Uterus (tissue), 2 donors: ENCODE results near the gene LPCAT1.

Source experiments
- POLR2A ChIP-seq, 2 donors: fragments of 450-650 bp; IDR thresholded peaks; one replicate each; pipeline ENCODE4 v1.6.1; 2016; ENCODE audit warnings: antibody characterized with exemption in 2 of 2, mild to moderate bottlenecking in 1 of 2, moderate library complexity in 1 of 2
- TF ChIP-seq, protein P1 (sequence below), 4 experiments: fragments of 200-600 bp in 2 of 4; fragments of 450-650 bp in 2 of 4; sonication (generic) in 2 of 4; IDR thresholded peaks; one replicate each; pipeline ENCODE4 v1.5.1; 2016 to 2019; ENCODE audit warnings: antibody characterized with exemption in 4 of 4, mild to moderate bottlenecking in 2 of 4, moderate library complexity in 1 of 4

DNA sequence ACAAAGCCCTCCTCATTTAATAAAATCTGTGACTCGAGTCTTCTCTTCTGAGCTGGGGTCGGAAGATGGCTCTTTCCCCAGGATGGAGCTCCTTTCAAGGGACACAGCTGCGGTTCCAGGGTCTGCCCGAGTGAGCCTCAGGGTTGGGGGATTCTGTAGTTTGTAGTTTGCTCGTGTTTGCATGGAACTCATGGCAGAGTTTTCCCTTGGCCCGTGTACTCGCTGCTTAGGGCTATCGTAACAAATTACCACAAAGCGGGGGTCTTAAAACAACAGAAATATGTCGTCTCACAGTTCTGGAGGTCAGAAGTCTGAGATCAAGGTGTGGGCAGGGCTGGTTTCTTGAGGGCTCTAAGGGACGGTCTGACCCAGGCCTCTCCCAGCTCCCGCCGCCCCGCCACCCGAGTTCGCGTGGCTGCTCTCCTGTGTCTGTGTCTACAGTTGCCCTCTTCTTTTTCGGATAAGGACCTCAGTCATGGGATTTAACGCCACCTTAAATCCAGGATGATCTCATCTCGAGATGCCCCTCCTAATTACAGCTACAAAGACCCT is 13.9 kb upstream of the LPCAT1 start:
- TF ChIP-seq POLR2A (IDR thresholded peaks at IDR 0.05) = no peak
- TF ChIP-seq, protein P1, sequence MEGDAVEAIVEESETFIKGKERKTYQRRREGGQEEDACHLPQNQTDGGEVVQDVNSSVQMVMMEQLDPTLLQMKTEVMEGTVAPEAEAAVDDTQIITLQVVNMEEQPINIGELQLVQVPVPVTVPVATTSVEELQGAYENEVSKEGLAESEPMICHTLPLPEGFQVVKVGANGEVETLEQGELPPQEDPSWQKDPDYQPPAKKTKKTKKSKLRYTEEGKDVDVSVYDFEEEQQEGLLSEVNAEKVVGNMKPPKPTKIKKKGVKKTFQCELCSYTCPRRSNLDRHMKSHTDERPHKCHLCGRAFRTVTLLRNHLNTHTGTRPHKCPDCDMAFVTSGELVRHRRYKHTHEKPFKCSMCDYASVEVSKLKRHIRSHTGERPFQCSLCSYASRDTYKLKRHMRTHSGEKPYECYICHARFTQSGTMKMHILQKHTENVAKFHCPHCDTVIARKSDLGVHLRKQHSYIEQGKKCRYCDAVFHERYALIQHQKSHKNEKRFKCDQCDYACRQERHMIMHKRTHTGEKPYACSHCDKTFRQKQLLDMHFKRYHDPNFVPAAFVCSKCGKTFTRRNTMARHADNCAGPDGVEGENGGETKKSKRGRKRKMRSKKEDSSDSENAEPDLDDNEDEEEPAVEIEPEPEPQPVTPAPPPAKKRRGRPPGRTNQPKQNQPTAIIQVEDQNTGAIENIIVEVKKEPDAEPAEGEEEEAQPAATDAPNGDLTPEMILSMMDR (IDR thresholded peaks at IDR 0.05) = no peak
